OCI-LY1 (cell line): ENCODE measurements around the gene TUT1.

Experiments used
- H2AFZ ChIP-seq: fragments of 200-600 bp; sonication (generic), shearing (Covaris generic); 2 replicates; pipeline ENCODE4 v1.6.0; 2014; ENCODE audit warnings: antibody characterized with exemption, mild to moderate bottlenecking, low read length
- H3F3A ChIP-seq: fragments of 200-600 bp; sonication (generic), shearing (Covaris generic); 2 replicates; pipeline ENCODE4 v1.6.0; 2014; ENCODE audit warnings: mild to moderate bottlenecking, antibody characterized with exemption, low read length, moderate library complexity; ENCODE audit not compliant: insufficient read depth
- H3K27ac ChIP-seq: fragments of 200-600 bp; sonication (generic); 2 replicates; pipeline ENCODE4 v1.5.1; 2014; ENCODE audit warnings: low read length, mixed run types, mild to moderate bottlenecking, low read depth; ENCODE audit not compliant: poor library complexity, severe bottlenecking
- H3K27me3 ChIP-seq: fragments of 200-600 bp; sonication (generic); 2 replicates; pipeline ENCODE4 v1.6.0; 2014; ENCODE audit warnings: antibody characterized with exemption, mild to moderate bottlenecking, low read length, moderate library complexity; ENCODE audit not compliant: insufficient read depth
- H3K36me3 ChIP-seq: fragments of 200-600 bp; sonication (generic); 2 replicates; pipeline ENCODE4 v1.6.1; 2014; ENCODE audit warnings: mild to moderate bottlenecking, antibody characterized with exemption, low read length, moderate library complexity, mixed read lengths; ENCODE audit not compliant: insufficient read depth
- H3K4me1 ChIP-seq: fragments of 200-600 bp; sonication (generic); 2 replicates; pipeline ENCODE4 v1.5.1; 2014; ENCODE audit warnings: mild to moderate bottlenecking, low read length, moderate library complexity; ENCODE audit not compliant: insufficient read depth, severe bottlenecking
- H3K4me2 ChIP-seq: fragments of 200-600 bp; sonication (generic), shearing (Covaris generic); 2 replicates; pipeline ENCODE4 v1.6.1; 2014; ENCODE audit warnings: low read length
- H3K4me3 ChIP-seq: fragments of 200-600 bp; sonication (generic); 2 replicates; pipeline ENCODE4 v1.5.1; 2014; ENCODE audit warnings: low read length, low read depth, mild to moderate bottlenecking, mixed read lengths; ENCODE audit not compliant: poor library complexity, severe bottlenecking
- H3K79me2 ChIP-seq: fragments of 200-600 bp; shearing (Covaris generic); 2 replicates; pipeline ENCODE4 v1.6.1; 2016; ENCODE audit warnings: mixed run types, low read length, mixed read lengths; ENCODE audit not compliant: insufficient read depth
- H3K9ac ChIP-seq: fragments of 200-600 bp; sonication (generic), shearing (Covaris generic); 2 replicates; pipeline ENCODE4 v1.6.1; 2014; ENCODE audit warnings: mild to moderate bottlenecking, low read length, mixed read lengths
- H3K9me2 ChIP-seq: fragments of 200-600 bp; sonication (generic), shearing (Covaris generic); 2 replicates; pipeline ENCODE4 v1.6.1; 2014; ENCODE audit warnings: low read depth, mild to moderate bottlenecking, low read length, mixed read lengths
- H3K9me3 ChIP-seq: fragments of 200-600 bp; shearing (Covaris generic); 2 replicates; pipeline ENCODE4 v1.6.1; 2014; ENCODE audit warnings: low read length, mixed read lengths
- H4K20me1 ChIP-seq: fragments of 200-600 bp; sonication (generic), shearing (Covaris generic); 2 replicates; pipeline ENCODE4 v1.6.0; 2016; ENCODE audit warnings: mild to moderate bottlenecking, low read length; ENCODE audit not compliant: insufficient read depth
- EZH2 ChIP-seq: fragments of 200-600 bp; sonication (generic), shearing (Covaris generic); IDR thresholded peaks from 2 replicates; pipeline ENCODE4 v1.8.0; 2017; ENCODE audit warnings: borderline replicate concordance, mixed run types, mild to moderate bottlenecking, antibody characterized with exemption, low read length, moderate library complexity, mixed read lengths
- TF ChIP-seq, protein P1 (sequence below): fragments of 200-600 bp; sonication (generic), shearing (Covaris generic); IDR thresholded peaks from 2 replicates; pipeline ENCODE4 v1.5.1; 2017; ENCODE audit warnings: mild to moderate bottlenecking, antibody characterized with exemption, low read length, moderate library complexity, mixed read lengths

The TUT1 gene

DNA sequence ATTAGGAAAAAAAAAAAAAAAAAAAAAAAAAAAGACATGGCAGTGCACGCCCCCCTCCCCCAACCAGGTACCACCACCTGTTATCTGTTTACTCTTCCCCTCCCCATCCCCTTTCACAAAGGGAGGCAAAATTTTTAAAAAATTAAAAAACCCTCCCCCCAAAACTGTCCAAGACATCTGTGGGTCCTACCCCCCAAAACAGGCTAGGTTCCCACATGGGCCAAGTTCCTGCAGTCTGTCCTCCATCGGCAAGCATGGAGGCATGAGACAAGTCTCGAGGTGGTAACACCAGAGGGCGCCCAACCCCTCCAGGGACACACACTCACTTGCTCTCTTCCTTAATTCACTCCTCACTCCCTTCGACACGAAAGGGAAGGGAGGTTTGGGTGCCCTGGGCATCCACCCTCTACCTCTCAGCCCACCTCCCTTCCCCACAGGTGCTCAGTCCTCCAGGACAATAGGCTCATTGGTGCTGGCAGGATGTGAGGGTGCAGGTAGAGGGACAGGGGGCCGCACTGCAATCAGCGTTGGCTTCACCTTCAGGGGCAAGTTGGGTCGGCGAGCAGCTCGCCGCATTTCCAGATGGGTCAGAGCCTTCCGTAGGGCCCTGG, 2.2 kb upstream of the TUT1 start:
- Histone ChIP-seq H3F3A (no peaks in the 10 kb centered on the region), H3K9ac (no peak overlapping the region), H3K9me3 (no peaks in the 10 kb centered on the region), H3K27me3 (no peaks in the 10 kb centered on the region), H3K36me3 (peaks cover 69% of the 10 kb centered on the region), H3K4me2 (no peak overlapping the region), H3K4me3 (no peak overlapping the region), H3K4me1 (peaks cover 36% of the 10 kb centered on the region), H3K27ac (no peak overlapping the region), H4K20me1 (no peaks in the 10 kb centered on the region), H2AFZ (no peak overlapping the region), H3K79me2 (peaks cover 18% of the 10 kb centered on the region), H3K9me2 (no peaks in the 10 kb centered on the region)
- TF ChIP-seq, protein P1, sequence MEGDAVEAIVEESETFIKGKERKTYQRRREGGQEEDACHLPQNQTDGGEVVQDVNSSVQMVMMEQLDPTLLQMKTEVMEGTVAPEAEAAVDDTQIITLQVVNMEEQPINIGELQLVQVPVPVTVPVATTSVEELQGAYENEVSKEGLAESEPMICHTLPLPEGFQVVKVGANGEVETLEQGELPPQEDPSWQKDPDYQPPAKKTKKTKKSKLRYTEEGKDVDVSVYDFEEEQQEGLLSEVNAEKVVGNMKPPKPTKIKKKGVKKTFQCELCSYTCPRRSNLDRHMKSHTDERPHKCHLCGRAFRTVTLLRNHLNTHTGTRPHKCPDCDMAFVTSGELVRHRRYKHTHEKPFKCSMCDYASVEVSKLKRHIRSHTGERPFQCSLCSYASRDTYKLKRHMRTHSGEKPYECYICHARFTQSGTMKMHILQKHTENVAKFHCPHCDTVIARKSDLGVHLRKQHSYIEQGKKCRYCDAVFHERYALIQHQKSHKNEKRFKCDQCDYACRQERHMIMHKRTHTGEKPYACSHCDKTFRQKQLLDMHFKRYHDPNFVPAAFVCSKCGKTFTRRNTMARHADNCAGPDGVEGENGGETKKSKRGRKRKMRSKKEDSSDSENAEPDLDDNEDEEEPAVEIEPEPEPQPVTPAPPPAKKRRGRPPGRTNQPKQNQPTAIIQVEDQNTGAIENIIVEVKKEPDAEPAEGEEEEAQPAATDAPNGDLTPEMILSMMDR, result peak; percentile 83
- no peak for TF ChIP-seq EZH2

- H3K9me3 ChIP-seq, result no peaks in the 10 kb centered on the region
- H3K4me1 ChIP-seq, result peaks cover 33% of the 10 kb centered on the region
- no peak overlapping the region for H3K4me3 ChIP-seq
- H3K4me2 ChIP-seq, result peak overlapping the region; percentile 82; the same call in 1 of the 2 replicates
- TF ChIP-seq, protein P1, result no peak
- TF ChIP-seq EZH2, result no peak
- H3K79me2 ChIP-seq, result peaks cover 14% of the 10 kb centered on the region
- no peaks in the 10 kb centered on the region for H3K27me3 ChIP-seq
- H2AFZ ChIP-seq, result no peak overlapping the region
- peaks cover 69% of the 10 kb centered on the region for H3K36me3 ChIP-seq
- H3K27ac ChIP-seq, result peak overlapping the region; percentile 82
- H3K9me2 ChIP-seq, result no peaks in the 10 kb centered on the region
- H3F3A ChIP-seq, result no peaks in the 10 kb centered on the region
- H4K20me1 ChIP-seq, result no peaks in the 10 kb centered on the region
- peak overlapping the region; percentile 83; the same call in 1 of the 2 replicates for H3K9ac ChIP-seq
These were observed 1.7 kb upstream of the TUT1 start for GRCh38 chr11:62592989-62593421.

- Histone ChIP-seq H2AFZ (no peak overlapping the region), H3F3A (no peaks in the 10 kb centered on the region), H3K4me3 (peak overlapping the region; percentile 65), H3K9me2 (no peaks in the 10 kb centered on the region), H3K27me3 (no peaks in the 10 kb centered on the region), H4K20me1 (no peaks in the 10 kb centered on the region), H3K9ac (peak overlapping the region; percentile 83), H3K36me3 (peaks cover 69% of the 10 kb centered on the region), H3K4me1 (peaks cover 33% of the 10 kb centered on the region), H3K79me2 (peaks cover 14% of the 10 kb centered on the region), H3K27ac (peak overlapping the region; percentile 82), H3K4me2 (peak overlapping the region; percentile 82), H3K9me3 (no peaks in the 10 kb centered on the region)
- TF ChIP-seq, protein P1, result no peak; the same call in 1 of the 2 replicates
- no peak for TF ChIP-seq EZH2
These were observed 958 bp upstream of the TUT1 start for GRCh38 chr11:62592146-62592815.
